Spinal cord (tissue), 10 donors: ENCODE measurements around the gene PSMB10. TPM values are rescaled to one million over a fixed set of nuclear protein-coding genes. Genes with fewer than 3 reads are reported as not detected.
A peak's percentile ranks its signal among the peaks of the same experiment; 100 is the strongest.

ENCODE experiments used
- DNase-seq, 6 donors: peaks; one replicate each; pipeline versions ENCODE4 v3.0.0 to v3.0.0-alpha.2; 2013 to 2015; ENCODE audit warnings: low spot score in 6 of 6, low read depth in 4 of 6
- H3K27ac ChIP-seq: one replicate; pipeline ENCODE4 v1.5.1; 2013; ENCODE audit warnings: low read depth, low read length, control low read depth
- H3K27me3 ChIP-seq: one replicate; pipeline ENCODE4 v1.6.1; 2013; ENCODE audit warnings: low read length; ENCODE audit not compliant: control insufficient read depth, insufficient read depth
- H3K36me3 ChIP-seq: one replicate; pipeline ENCODE4 v1.6.1; 2013; ENCODE audit warnings: low read length; ENCODE audit not compliant: control insufficient read depth, insufficient read depth
- H3K4me1 ChIP-seq: one replicate; pipeline ENCODE4 v1.6.1; 2013; ENCODE audit warnings: low read length; ENCODE audit not compliant: control insufficient read depth, insufficient read depth
- H3K4me3 ChIP-seq: one replicate; pipeline ENCODE4 v1.5.1; 2013; ENCODE audit warnings: low read depth, low read length, control low read depth
- H3K9me3 ChIP-seq: one replicate; pipeline ENCODE4 v1.6.1; 2013; ENCODE audit warnings: low read length; ENCODE audit not compliant: control insufficient read depth, insufficient read depth
- WGBS: methylation state at CpG from one replicate; pipeline ENCODE4 v1.1.5; 2013; ENCODE audit warnings: missing lambda C conversion rate; ENCODE audit not compliant: insufficient coverage; 5-methylcytosine and 5-hydroxymethylcytosine counted together
- polyA plus RNA-seq, 2 donors: library from polyadenylated mRNA; unstranded; fragments of 120-200 nt; gene quantifications; one replicate each; pipeline ENCODE4 v1.2.1, GENCODE V29; 2013; ENCODE audit not compliant: insufficient read length in 2 of 2
- total RNA-seq, 2 donors: library from RNA; depleted of rRNA in 1 of 2; stranded (reverse); fragments of 120-200 nt in 1 of 2; fragments of >200 nt in 1 of 2; gene quantifications; one replicate each; pipeline versions ENCODE4 v1.2.3 to v1.2.4, GENCODE V29; 2013 to 2014
- donor health status: healthy.

PSMB10 gene
- total and polyA plus RNA-seq, 4 donors = 18.7 to 64.5 (median 63.0) TPM

DNA sequence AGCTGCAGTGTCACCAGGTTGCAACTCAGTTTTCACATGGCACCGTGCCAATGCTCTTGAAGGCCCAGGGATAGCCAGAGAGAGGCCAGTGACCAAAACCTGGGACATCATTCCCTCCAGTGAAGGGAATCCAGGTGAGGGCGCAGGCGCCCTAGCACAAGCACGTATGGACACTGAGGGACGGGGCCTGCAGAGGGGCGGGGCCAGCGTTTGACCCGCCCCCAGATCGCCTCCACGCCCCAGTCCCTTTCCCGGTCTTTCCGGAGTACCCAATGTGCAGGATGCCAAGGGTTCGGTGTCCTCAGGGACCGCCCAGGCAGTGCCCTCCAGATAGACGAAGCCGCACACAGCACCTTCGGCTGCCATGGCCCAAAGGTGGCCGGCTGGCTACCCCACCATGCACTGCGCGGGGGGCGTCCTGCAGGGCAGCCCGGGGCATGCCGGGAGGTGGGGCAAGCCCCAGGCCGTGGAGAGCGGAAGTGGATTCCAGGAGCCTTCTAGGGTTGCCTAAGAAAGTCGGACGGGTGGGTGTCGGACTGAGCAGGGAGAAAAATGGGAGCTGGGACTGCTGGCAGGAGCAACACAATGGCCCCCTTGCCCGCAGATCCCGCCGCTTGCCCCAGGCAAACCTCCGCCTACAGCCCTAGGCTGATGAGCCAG lies 27.1 kb upstream of the PSMB10 start:
- DNase-seq = no peak
- Histone ChIP-seq H3K36me3 (peaks cover 40% of the 10 kb centered on the region), H3K4me3 (peak overlapping the region; percentile 16), H3K4me1 (peaks cover 63% of the 10 kb centered on the region), H3K27me3 (peaks cover 12% of the 10 kb centered on the region), H3K9me3 (no peaks in the 10 kb centered on the region), H3K27ac (peak overlapping the region; percentile 64)
- 19% methylated on average over 30 of the region's 32 CpGs for WGBS

DNA sequence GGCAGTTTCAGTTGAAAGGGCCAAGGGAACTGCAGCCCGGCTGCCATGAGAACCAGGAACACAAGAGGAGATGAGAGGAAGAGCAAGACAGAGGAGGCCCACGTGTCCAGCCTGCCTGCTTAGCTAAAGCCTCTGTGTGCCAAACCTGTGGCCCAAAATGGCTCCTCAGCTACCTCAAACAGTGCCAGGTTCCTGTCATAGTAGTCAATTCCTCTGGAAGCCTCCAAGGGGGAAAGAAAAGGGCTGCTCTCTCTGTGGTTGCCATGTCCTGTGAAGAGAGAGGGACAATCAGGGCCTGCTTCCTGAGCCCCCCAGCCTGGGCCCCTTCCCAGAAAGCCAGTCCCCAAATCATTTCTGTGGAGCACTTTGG lies 26.6 kb upstream of the PSMB10 start:
- Histone ChIP-seq H3K27me3 (peaks cover 9% of the 10 kb centered on the region), H3K27ac (peak overlapping the region; percentile 64), H3K36me3 (peaks cover 45% of the 10 kb centered on the region), H3K4me3 (no peak overlapping the region), H3K9me3 (no peaks in the 10 kb centered on the region), H3K4me1 (peaks cover 60% of the 10 kb centered on the region)
- peak in 2 of 6 donors; percentile 42 to 65 for DNase-seq
- WGBS = 62% methylated on average over 2 of the region's 2 CpGs

DNA sequence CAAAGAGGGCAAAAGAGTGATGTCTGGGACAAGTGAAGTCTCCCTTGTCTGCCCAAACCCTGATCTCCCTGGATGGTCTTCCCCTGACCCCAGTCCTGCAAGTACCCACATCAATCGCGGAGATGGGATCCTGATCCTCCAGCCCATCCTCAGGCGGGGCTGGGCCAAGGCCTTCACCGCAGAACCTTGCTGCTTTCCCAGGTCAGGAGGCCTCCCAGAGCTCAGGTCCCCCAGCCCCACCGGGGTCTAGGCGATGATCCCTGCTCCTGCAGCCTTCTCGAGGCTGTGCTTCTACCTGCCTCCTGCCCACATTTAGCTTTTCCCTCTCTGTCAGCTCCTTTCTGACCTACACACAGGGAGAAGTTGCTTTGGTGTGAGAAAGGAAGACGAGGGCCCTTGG lies 25.5 kb upstream of the PSMB10 start:
- Histone ChIP-seq H3K36me3 (peaks cover 56% of the 10 kb centered on the region), H3K4me1 (peaks cover 53% of the 10 kb centered on the region), H3K27ac (no peak overlapping the region), H3K27me3 (peaks cover 2% of the 10 kb centered on the region), H3K4me3 (no peak overlapping the region), H3K9me3 (no peaks in the 10 kb centered on the region)
- 96% methylated on average over 7 of the region's 8 CpGs for WGBS
- DNase-seq = no peak

DNA sequence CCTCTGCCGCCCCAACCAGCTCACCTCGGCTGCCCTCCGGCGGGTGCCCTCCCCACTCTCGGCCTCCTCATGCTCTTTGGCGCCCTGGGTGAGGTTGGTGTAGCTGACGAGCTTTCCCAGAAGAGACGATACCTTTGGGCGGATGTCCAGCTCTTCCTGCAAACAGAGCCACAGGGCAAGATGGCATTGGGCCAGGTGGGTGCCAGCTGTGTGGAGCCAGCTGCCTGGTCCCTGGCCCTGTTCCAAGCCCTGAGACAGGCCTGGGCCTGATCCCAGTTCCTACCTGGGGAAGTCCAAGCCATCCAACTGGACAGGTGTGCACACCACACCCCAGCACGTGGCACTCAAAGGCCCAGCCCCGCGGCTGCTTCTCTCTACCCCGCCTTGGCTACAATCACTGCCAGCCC lies 24.9 kb upstream of the PSMB10 start:
- WGBS = 88% methylated on average over 3 of the region's 13 CpGs
- Histone ChIP-seq H3K36me3 (peaks cover 56% of the 10 kb centered on the region), H3K27me3 (no peaks in the 10 kb centered on the region), H3K27ac (no peak overlapping the region), H3K4me3 (no peak overlapping the region), H3K4me1 (peaks cover 47% of the 10 kb centered on the region), H3K9me3 (no peaks in the 10 kb centered on the region)
- DNase-seq = peak in 1 of 6 donors; percentile 22

DNA sequence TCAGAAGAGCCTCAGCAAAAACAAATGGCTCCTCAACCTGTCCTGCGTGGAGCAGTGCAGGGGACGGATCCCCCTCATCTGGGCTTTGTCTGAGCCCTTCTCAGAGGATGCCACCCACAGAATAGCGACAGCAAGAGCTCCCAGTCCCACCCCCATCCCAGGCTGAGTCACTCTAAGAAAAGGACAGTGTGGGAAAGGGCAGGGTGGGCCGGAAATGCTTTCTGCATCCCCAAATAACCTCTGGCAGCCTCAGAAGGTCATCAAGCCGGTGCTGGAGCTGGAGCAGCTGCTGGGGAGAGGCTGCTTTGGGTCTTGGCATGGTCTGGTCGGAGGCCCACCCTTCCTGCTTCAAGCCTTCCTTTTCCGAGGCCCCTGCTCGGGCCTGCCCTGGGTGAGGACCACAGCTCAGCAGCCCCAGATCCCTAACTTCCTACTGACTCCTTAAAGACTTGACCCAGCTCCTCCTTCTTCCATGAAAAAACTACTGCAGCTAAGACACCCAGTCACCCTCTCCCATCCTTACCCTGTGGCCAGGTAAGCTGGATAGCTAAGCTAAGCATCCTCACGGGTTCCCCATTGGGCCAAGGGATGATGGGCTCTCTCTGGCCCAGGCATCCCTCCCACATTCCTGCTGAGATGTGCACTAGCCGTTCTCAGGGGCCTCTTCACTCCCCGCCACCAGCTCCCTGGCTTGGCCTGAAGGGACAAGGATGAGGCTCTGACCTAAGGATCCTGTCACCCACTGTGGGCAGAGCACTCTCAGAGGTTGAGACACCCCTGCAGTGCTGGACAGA lies 23.1 kb upstream of the PSMB10 start:
- peaks cover 37% of the 10 kb centered on the region for H3K4me1 ChIP-seq
- no peaks in the 10 kb centered on the region for H3K27me3 ChIP-seq
- no peak for DNase-seq
- no peaks in the 10 kb centered on the region for H3K9me3 ChIP-seq
- 86% methylated on average over 9 of the region's 11 CpGs for WGBS
- no peak overlapping the region for H3K27ac ChIP-seq
- peaks cover 61% of the 10 kb centered on the region for H3K36me3 ChIP-seq
- no peak overlapping the region for H3K4me3 ChIP-seq

DNA sequence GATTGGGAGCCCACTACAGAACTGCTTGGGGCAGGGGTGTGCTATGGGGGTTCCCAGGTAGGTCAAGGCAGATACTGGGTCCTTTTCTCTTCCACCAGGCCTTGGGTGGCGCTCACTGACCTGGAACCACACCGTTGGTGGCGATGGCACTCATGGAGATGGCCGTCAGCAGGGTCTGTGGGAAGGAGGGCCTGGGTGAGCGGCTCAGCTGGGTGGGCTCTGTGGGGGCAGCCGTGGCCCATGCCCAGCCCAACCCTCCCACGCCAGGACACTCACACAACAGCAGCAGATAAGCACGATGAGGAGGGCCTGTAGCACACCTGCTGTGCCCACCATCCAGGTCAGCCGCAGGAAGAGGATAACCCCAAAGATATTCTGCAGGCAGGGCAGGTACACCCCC lies 21.0 kb upstream of the PSMB10 start:
- Histone ChIP-seq H3K36me3 (peaks cover 62% of the 10 kb centered on the region), H3K9me3 (no peaks in the 10 kb centered on the region), H3K27me3 (no peaks in the 10 kb centered on the region), H3K4me1 (peaks cover 29% of the 10 kb centered on the region), H3K27ac (no peak overlapping the region), H3K4me3 (no peak overlapping the region)
- WGBS = 96% methylated on average over 9 of the region's 9 CpGs
- no peak for DNase-seq

DNA sequence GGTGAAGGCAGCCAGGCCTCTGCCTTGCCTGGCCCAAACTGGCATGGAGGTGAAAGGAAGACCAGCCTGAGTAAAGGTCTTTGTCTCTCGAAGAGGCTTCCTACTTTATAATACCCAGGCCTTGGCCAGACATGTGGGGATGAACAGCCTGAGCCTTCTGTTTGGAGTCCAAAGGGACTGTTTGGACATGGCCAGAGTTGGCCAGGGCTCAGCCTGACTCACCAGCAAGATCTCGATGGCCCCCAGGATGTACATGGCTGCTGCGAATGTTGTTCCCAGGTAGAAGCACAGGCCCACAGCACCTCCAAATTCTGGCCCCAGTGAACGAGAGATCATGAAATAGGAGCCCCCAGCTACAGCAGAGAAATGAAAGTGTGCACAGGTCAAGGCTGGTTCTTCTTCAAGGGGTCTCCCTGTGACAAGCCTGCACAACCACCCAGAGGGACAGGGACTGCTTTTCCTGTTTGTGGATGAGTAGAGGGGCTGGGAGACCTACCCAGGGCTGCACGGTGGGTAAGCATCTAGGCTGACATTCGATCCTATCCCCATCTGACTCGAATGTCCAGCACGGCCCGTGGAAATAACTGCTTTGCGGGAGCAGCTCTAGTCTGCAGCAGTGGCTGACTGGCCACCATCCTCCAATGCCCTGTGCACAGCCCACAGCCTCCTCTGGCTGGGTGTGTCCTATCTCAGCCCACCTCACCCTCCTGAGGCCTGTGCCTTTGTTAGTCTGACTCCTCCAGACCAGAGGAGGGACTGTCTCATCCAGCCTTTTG lies 18.0 kb upstream of the PSMB10 start:
- DNase-seq = no peak
- peaks cover 44% of the 10 kb centered on the region for H3K4me1 ChIP-seq
- no peak overlapping the region for H3K27ac ChIP-seq
- H3K36me3 ChIP-seq = peaks cover 59% of the 10 kb centered on the region
- H3K9me3 ChIP-seq = no peaks in the 10 kb centered on the region
- H3K4me3 ChIP-seq = no peak overlapping the region
- H3K27me3 ChIP-seq = no peaks in the 10 kb centered on the region
- 84% methylated on average over 10 of the region's 10 CpGs for WGBS

DNA sequence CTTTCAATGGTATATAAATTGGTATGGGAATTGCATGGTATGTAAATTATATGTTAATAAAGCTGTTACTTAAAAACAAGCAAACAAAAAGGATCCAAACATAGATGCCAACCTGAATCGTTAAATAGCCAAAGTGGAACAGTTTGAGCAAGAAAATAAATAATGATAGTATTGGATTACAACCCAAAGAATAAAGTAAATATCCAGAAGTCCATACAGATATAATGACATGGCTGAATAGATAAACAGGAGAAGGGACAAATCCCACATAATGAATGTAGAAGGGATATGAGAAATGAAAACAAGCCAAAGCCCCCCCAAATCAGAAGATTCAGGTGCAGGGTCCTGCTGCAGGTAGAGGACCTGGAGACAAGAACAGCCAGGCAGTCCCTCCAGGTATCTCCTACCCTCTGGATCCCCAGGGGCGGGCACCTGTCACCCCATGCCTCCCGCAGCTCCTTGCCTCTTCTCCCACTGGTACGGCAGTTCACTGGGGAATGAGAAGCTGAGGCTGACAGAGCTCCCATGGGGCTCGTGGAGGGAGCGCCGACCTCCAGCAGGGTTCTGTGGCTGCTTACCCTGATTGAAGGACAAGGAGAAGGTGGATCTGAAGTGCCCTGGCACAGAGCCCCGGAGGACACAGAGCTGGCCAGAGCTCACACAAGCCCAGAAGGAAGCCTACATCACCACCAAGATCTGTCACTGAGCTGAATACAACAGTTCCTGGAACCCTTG lies 17.2 kb upstream of the PSMB10 start:
- Histone ChIP-seq H3K9me3 (no peaks in the 10 kb centered on the region), H3K36me3 (peaks cover 60% of the 10 kb centered on the region), H3K4me1 (peaks cover 45% of the 10 kb centered on the region), H3K27me3 (no peaks in the 10 kb centered on the region), H3K27ac (peak overlapping the region; percentile 6), H3K4me3 (no peak overlapping the region)
- no peak for DNase-seq
- WGBS = 90% methylated on average over 7 of the region's 8 CpGs

DNA sequence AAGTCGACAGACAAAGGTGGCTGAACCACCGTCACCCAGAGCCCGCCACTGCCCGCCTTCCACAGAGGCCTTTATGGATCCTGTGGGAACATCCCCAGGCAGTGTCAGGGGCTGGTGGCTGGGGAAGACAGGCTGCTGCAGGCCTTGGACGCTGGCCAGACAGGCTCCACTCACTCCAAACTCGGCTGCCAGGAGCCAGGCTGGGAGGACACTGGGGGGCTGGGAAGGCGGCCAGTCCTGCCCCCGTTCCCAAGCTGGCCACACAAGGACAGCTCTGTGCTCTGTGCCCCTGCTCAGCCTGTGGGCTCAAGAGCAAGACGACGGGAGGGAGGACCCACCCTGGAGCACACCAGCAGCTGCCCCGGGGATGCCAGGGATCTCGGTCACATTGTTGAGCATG lies 14.8 kb upstream of the PSMB10 start:
- Histone ChIP-seq H3K27ac (peak overlapping the region; percentile 88), H3K36me3 (peaks cover 66% of the 10 kb centered on the region), H3K27me3 (no peaks in the 10 kb centered on the region), H3K4me3 (no peak overlapping the region), H3K9me3 (no peaks in the 10 kb centered on the region), H3K4me1 (peaks cover 62% of the 10 kb centered on the region)
- WGBS = 29% methylated on average over 12 of the region's 12 CpGs
- peak in 3 of 6 donors; percentile 82 to 94 (median 89) for DNase-seq
